NK-92 treated with Interleukin-12 subunit alpha and Interleukin-12 subunit beta, amount 100 ng/mL, for 24 hours (cell line): ENCODE measurements around the gene SLC44A3.

ENCODE experiments used
- DNase-seq: peaks from one replicate; lab custom pipeline; 2025; lab: John Stamatoyannopoulos, UW

SLC44A3 gene

GRCh38 chr1:94801919-94802546 lies 18.1 kb upstream of the SLC44A3 start:
- no peak for DNase-seq

GRCh38 chr1:94803106-94803505 lies 17.1 kb upstream of the SLC44A3 start:
- DNase-seq, result no peak

GRCh38 chr1:94803517-94804441 lies 16.4 kb upstream of the SLC44A3 start:
- no peak for DNase-seq

- no peak for DNase-seq
These were observed 15.7 kb upstream of the SLC44A3 start for GRCh38 chr1:94804442-94804837.

DNA sequence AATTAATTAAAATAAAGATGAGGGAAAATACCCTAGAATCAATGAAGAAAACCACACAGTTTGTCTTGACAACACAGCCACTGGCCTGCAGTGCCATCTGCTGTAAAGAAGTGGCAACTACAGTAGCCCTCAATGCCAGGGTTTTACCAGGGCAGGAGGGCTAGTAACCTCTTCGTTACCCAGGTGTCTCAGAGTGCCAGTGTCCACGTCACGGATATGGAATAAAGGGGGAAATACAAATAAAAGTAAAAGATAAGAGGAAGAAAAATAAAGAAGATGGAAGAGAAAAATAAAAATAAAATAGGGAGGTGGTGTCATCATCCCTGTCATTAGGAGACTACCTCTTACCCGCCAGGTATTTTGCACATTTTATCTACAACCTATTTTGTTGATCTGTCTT lies 14.2 kb upstream of the SLC44A3 start:
- DNase-seq, result peak; percentile 3

DNA sequence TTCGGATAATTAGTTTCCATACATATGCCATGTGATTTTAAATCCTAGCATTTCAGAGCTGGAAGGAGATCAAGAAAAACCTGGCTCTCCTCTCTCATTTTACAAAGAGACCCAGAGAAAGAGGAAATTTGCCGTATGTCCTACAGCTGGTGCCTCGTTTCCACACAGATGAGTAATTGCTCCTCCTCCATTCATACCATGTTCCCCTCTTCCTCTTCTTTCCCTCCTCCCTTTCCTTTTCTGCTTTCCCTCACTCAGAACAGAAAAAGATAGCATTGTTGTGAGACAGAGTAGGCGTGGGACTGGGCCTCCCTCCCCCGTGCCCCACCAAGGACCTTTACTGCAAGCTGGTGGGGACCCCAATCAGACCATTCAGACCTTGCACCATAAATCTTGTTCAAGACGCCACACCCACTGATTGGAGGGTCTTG lies 13.7 kb upstream of the SLC44A3 start:
- DNase-seq, result no peak

DNA sequence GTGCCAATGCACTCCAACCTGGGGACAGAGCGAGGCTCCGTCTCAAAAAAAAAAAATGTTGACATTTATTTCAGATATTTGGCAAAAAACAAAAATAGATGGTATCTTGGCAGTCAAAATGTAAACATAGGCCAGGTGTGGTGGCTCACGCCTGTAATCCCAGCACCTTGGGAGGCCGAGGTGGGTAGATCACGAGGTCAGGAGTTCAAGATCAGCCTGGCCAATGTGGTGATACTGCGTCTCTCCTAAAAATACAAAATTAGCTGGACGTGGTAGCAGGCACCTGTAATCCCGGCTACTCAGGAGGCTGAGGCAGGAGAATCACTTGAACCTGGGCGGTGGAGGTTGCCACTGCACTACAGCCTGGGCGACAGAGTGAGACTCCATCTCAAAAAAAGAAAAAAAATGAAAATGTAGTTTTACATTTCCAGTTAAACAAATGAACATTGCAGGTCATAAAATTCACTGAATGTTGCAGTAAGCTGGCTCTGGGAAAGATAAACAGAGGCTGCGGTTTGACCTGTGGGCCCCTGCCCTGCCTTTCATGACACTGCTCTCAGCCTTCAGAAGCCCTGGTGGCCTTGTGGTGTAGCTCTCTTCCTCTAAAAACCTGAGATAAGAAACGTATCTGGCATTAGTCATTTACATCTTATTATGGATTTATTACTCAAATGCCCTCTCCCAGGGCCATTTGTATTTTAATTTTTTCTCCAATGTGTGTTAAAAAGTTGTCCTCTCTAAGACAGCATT lies 12.2 kb upstream of the SLC44A3 start:
- DNase-seq, result no peak

- no peak for DNase-seq
These were observed 11.5 kb upstream of the SLC44A3 start for GRCh38 chr1:94808669-94809068.

DNA sequence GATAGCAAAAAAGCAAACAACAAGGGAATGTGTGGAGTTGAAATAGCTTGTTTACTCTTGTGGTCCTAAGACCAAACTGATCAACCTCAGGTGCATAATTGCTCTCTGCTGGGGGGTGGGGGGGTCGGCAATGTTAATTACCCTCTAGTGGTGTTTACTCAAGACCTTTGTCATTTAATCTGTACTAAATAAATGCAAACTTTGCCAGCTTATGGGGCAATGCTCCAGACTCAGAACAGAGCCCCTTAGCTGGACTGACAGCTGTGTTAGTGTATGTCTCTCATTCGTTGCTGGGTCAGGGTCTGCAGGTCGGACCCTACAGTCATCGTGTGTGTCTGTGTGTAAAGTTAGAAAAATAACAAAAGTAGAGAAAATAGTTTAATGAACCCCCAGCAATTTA lies 7.2 kb upstream of the SLC44A3 start:
- no peak for DNase-seq

DNA sequence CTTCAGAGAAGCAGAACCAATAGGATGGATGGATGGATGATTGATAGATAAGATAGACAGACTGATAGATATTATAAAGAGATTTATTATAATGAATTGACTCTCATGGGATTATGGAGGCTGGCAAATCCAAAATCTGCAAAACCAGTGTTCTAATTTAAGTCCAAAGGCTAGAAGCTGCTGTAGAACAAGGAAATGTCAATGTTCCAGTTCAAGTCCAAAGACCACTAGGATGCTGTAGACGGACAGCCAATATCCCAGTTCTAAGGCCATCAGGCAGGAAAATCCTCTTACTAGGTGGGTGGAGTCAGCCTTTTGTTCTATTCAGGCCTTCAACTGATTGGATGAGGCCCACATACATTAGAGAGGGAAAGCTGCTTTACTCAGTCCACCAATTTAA lies 4.1 kb upstream of the SLC44A3 start:
- DNase-seq, result no peak

- no peak for DNase-seq
These were observed 2.4 kb upstream of the SLC44A3 start for GRCh38 chr1:94817712-94818111.

GRCh38 chr1:94819238-94819944 lies 766 bp upstream of the SLC44A3 start:
- DNase-seq, result no peak

GRCh38 chr1:94820936-94821335 lies 779 bp downstream of the SLC44A3 start:
- DNase-seq, result no peak

- DNase-seq, result no peak
These were observed 1.6 kb downstream of the SLC44A3 start for GRCh38 chr1:94821636-94822305.

- DNase-seq, result no peak
These were observed 3.0 kb downstream of the SLC44A3 start for GRCh38 chr1:94823116-94823515.

GRCh38 chr1:94825936-94826335 lies 5.8 kb downstream of the SLC44A3 start:
- no peak for DNase-seq

DNA sequence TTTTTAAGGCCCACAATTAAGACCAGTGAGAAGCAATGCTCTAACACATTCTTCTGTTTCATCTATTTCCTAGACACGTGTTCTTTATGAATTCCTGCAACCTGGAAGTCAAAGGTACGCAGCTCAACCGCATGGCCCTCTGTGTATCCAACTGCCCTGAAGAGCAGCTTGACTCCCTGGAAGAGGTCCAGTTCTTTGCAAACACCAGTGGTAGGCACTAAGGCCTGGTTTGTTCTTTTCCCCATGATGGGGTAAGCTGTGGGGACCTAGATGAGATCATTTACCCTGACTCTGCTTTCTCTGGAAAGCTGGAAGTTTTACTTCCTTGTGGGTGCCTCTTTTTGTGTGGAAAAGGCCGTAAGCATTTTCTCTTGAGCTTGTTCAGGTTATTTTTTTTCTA lies 7.3 kb downstream of the SLC44A3 start:
- no peak for DNase-seq

DNA sequence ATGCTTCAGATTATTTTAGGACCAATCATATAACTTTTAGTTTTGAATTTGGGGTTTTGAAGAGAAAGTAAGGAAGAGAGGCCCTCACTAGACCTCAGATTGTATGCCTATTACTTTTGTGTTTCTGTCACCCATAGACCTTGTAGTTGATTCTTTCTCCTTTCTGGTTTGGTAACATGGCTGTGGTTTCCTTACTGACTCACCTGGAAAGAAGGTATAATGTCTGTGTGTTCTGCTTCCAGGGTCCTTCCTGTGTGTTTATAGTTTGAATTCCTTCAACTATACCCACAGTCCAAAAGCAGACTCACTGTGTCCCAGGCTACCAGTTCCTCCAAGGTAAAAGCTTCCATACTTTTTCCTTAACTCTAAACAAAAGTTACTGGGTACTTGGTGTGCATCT lies 8.1 kb downstream of the SLC44A3 start:
- no peak for DNase-seq

DNA sequence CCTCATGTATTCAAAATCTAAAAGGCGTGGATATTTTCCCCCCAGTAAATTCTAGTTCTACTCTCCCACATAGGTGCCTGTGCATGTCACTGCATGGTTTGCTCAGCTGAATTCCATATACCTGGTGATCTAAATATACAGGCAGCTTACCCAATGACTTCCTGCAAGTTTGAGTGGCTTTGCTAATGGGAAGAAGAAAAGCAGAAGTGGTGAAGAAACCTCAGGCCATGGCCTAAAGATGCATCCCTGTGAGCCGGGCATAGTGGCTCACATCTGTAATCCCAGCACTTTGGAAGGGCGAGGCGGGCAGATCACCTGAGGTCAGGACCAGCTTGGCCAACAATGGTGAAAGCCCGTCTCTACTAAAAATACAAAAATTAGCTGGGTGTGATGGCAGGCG lies 11.5 kb downstream of the SLC44A3 start:
- DNase-seq, result no peak

- no peak for DNase-seq
These were observed 12.3 kb downstream of the SLC44A3 start for GRCh38 chr1:94832446-94832845.

DNA sequence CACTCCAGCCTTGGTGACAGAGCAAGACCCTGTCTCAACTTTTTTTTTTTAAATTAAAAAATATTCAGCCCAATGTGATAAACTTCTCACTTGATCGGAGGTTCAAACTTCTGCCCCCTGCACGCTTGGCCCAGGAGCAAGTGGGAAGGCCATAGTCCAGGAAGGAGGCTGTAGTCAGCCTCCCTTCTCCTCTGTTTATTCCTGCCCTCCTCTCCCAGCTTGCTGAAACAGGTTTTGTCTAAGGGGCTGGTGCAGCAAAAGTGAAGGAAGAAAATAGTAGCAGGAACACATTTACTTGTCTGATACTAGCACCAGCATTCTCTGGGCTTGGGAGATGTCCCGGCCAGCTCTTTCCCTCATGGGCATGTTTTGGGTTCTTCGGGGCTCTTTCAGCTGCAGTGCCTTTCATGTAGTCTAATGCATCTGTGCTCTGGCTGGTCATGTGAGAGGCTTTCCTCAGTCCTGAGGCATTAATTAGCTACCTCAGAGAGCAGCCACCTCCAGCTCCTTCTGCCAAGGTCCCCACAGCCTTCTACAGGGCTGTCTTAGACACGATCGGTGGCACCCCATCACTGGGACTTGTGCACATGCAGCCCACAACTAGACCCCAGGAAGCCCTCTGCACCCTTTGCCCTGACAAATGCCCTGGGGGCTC lies 12.9 kb downstream of the SLC44A3 start:
- DNase-seq, result no peak
